Heart right ventricle (tissue), 16 donors: ENCODE measurements around the gene CLMN. TPM values are rescaled to one million over a fixed set of nuclear protein-coding genes. Genes with fewer than 3 reads are reported as not detected.

Experiments
- ATAC-seq, 8 donors: fragments of 200-7000 bp; cut with Tn5 transposase; one replicate each; pipeline ENCODE4 v1.9.1; 2020; ENCODE audit warnings: mild to moderate bottlenecking in 8 of 8, moderate library complexity in 8 of 8, moderate number of reproducible peaks in 1 of 8
- DNase-seq, 2 donors: peaks; one replicate each; pipeline ENCODE4 v3.0.0-alpha.2; 2020
- H3K27ac ChIP-seq, 10 donors: fragments of 200-600 bp; sonication (generic) in 2 of 10; one replicate each; pipeline versions ENCODE4 v1.5.0 to v1.8.0; 2020 to 2022; ENCODE audit warnings: mild to moderate bottlenecking in 3 of 10
- H3K27me3 ChIP-seq, 7 donors: fragments of 200-600 bp; one replicate each; pipeline ENCODE4 v1.8.0; 2021 to 2022; ENCODE audit warnings: mild to moderate bottlenecking in 2 of 7
- H3K36me3 ChIP-seq, 9 donors: fragments of 200-600 bp; sonication (generic) in 1 of 9; one replicate each; pipeline versions ENCODE4 v1.5.0 to v1.8.0; 2020 to 2022; ENCODE audit warnings: mild to moderate bottlenecking in 2 of 9
- H3K4me1 ChIP-seq, 9 donors: fragments of 200-600 bp; sonication (generic) in 1 of 9; one replicate each; pipeline versions ENCODE4 v1.5.0 to v1.8.0; 2020 to 2022; ENCODE audit warnings: mild to moderate bottlenecking in 4 of 9
- H3K4me3 ChIP-seq, 10 donors: fragments of 200-600 bp; sonication (generic) in 2 of 10; one replicate each; pipeline versions ENCODE4 v1.5.0 to v1.8.0; 2020 to 2022; ENCODE audit warnings: mild to moderate bottlenecking in 7 of 10, moderate library complexity in 2 of 10
- H3K9me3 ChIP-seq, 11 donors: fragments of 200-600 bp in 10 of 11; sonication (generic) in 2 of 11; one replicate each; pipeline versions ENCODE4 v1.5.0 to v1.8.0; 2013 to 2022; ENCODE audit warnings: mild to moderate bottlenecking in 2 of 11, control low read depth in 1 of 11, moderate library complexity in 1 of 11
- CTCF ChIP-seq, 9 donors: fragments of 200-600 bp; sonication (generic) in 2 of 9; IDR thresholded peaks; one replicate each; pipeline versions ENCODE4 v1.5.0 to v1.8.0; 2021 to 2022; ENCODE audit warnings: antibody characterized with exemption in 9 of 9, mild to moderate bottlenecking in 5 of 9, moderate library complexity in 1 of 9
- WGBS, 2 donors: extraction: QIAGEN DNeasy Blood & Tissue Kit; methylation state at CpG; one replicate each; pipeline ENCODE4 v1.1.7; 2013; ENCODE audit warnings: inconsistent platforms in 1 of 2; 5-methylcytosine and 5-hydroxymethylcytosine counted together
- intact Hi-C, 10 donors: fragments of 100-400 bp; cut with DNase I; formaldehyde crosslinking; loops; one replicate each; pipeline versions ENCODE4 v1.11.1 to v1.14.2; 2022
- polyA plus RNA-seq, 2 donors: library from polyadenylated mRNA; stranded (reverse); fragments of 200-250 nt; gene quantifications; one replicate each; pipeline ENCODE4 v1.2.3, GENCODE V29; 2013
- total RNA-seq, 10 donors: library from RNA; stranded (reverse); fragmentation: NEBNext Ultra II Directional in 3 of 10; extraction: Animal tissue kit (Norgen Biotek cat#: 25700) in 3 of 10; gene quantifications; one replicate each; pipeline versions ENCODE4 v1.2.1 to v1.2.4, GENCODE V29; 2021 to 2023
- donor health status: Arrhythmogenic right ventricular cardiomyopathy.
- donor health status: ischemic (EF 13 %, LVEDD 7.1; RV severe dilation, severe dysfunction).
- donor health status: healthy with polysubstance abuse.
- donor health status: DM: no; HTN: yes; CAD: no.
- donor health status: DM: no; HTN: no; CAD: no.
- donor health status: ischemic (EF 25% LVEDD 6.9; RV normal size, moderate dysfunction).
- donor health status: ischemic (EF 25% LVEDD 5.7; RV mildly dilated, moderate dysfunction).
- donor health status: healthy.
- donor health status: DM: yes; HTN: yes; CAD: no.
- donor health status: Ischemic cardiomyopathy.
- donor health status: ischemic (EF 35%, LVEDD 5.7; RV mildly dilated, moderate dysfunction).
- donor health status: nonischemic (EF 11% LVEDD 7.7; RV severe dilation, severe dysfunction).
- donor health status: DM: yes; HTN: yes; CAD: no.
- donor health status: PGD.
- donor health status: ischemic (EF 29% LVEDD 5.4; RV normal size, mild dysfunction).
- donor health status: nonischemic (EF 23%, LVEDD 6.1; RV moderate dilation, normal function).

CLMN gene
- total and polyA plus RNA-seq, 12 donors = 2.6 to 14.5 (median 5.9) TPM

DNA sequence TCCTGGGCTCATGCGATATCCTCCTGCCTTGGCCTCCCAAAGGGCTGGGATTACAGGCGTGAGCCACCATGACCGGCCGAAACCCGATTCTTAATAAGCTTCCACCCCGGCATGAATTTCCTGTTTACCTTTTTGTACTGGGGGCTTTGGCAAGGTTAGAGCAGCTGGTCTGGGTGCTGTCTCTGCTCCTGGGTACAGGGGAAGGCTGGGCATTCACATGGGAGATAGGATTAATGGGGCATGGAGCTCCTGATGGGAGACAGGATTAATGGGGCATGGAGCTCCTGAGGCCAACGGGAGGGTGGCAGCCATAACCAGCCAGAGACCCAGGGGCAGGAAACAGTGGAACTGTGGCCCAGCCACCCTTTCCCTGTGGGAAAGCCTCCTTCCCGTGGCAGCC, 92.9 kb downstream of the CLMN start:
- Histone ChIP-seq H3K4me1 (peaks cover 0 to 28% (median 0%) of the 10 kb centered on the region in 9 donors), H3K27me3 (peaks cover 0 to 52% (median 8%) of the 10 kb centered on the region in 7 donors), H3K4me3 (no peak overlapping the region), H3K9me3 (no peaks in the 10 kb centered on the region), H3K27ac (no peak overlapping the region), H3K36me3 (no peaks in the 10 kb centered on the region)
- intact Hi-C loops = no loop called here
- WGBS, 2 donors = 78 to 83% methylated on average over 8 of the region's 8 CpGs
- no peak for ATAC-seq
- no peak for TF ChIP-seq CTCF (IDR thresholded peaks at IDR 0.05)
- no peak for DNase-seq

- no peak for ATAC-seq
Observed at GRCh38 chr14:95225251-95225887, 94.3 kb downstream of the CLMN start.

GRCh38 chr14:95222870-95223398, 96.8 kb downstream of the CLMN start:
- H3K27me3 ChIP-seq = peaks cover 0 to 38% (median 8%) of the 10 kb centered on the region in 7 donors
- intact Hi-C loops = no loop called here
- peak in 7 of 8 donors; percentile 30 to 62 (median 49) for ATAC-seq
- TF ChIP-seq CTCF (IDR thresholded peaks at IDR 0.05) = no peak
- H3K4me1 ChIP-seq = peaks cover 0 to 22% (median 0%) of the 10 kb centered on the region in 9 donors
- no peak for DNase-seq
- H3K4me3 ChIP-seq = no peak overlapping the region
- peaks cover 0 to 14% (median 0%) of the 10 kb centered on the region in 9 donors for H3K36me3 ChIP-seq
- no peak overlapping the region for H3K27ac ChIP-seq
- H3K9me3 ChIP-seq = no peaks in the 10 kb centered on the region
- WGBS, 2 donors = 64% methylated on average over 3 of the region's 3 CpGs

More at GRCh38 chr14:95225251-95225887, 94.3 kb downstream of the CLMN start:
- H3K4me3 ChIP-seq = no peak overlapping the region
- WGBS, 2 donors = 84 to 85% methylated on average over 7 of the region's 7 CpGs
- peaks cover 0 to 23% (median 0%) of the 10 kb centered on the region in 9 donors for H3K4me1 ChIP-seq
- intact Hi-C loops = no loop called here
- TF ChIP-seq CTCF (IDR thresholded peaks at IDR 0.05) = no peak
- peaks cover 0 to 49% (median 8%) of the 10 kb centered on the region in 7 donors for H3K27me3 ChIP-seq
- H3K9me3 ChIP-seq = no peaks in the 10 kb centered on the region
- no peak overlapping the region for H3K27ac ChIP-seq
- H3K36me3 ChIP-seq = peaks cover 0 to 13% (median 0%) of the 10 kb centered on the region in 9 donors
- no peak for DNase-seq

GRCh38 chr14:95222151-95222631, 97.5 kb downstream of the CLMN start:
- H3K9me3 ChIP-seq = no peaks in the 10 kb centered on the region
- no peak overlapping the region for H3K27ac ChIP-seq
- TF ChIP-seq CTCF (IDR thresholded peaks at IDR 0.05) = no peak
- peaks cover 0 to 32% (median 9%) of the 10 kb centered on the region in 7 donors for H3K27me3 ChIP-seq
- H3K36me3 ChIP-seq = peaks cover 0 to 14% (median 0%) of the 10 kb centered on the region in 9 donors
- WGBS, 2 donors = 63 to 67% methylated on average over 10 of the region's 10 CpGs
- intact Hi-C loops = no loop called here
- peak in 2 of 8 donors; percentile 17 to 27 for ATAC-seq
- H3K4me1 ChIP-seq = peaks cover 0 to 16% (median 0%) of the 10 kb centered on the region in 9 donors
- DNase-seq = no peak
- no peak overlapping the region for H3K4me3 ChIP-seq
